Ovary (tissue), 3 donors: ENCODE measurements around the gene CTNND2.

Experiments
- EP300 ChIP-seq: sonication (generic); formaldehyde crosslinking; IDR thresholded peaks from one replicate; pipeline ENCODE4 v1.6.1; 2017; ENCODE audit warnings: antibody characterized with exemption
- POLR2A ChIP-seq: fragments of 450-650 bp; IDR thresholded peaks from one replicate; pipeline ENCODE4 v1.6.1; 2017; ENCODE audit warnings: antibody characterized with exemption, mild to moderate bottlenecking, moderate library complexity
- TF ChIP-seq, protein P1 (sequence below), 3 donors: fragments of 450-650 bp in 2 of 3; fragments of 200-600 bp in 1 of 3; IDR thresholded peaks; one replicate each; pipeline versions ENCODE4 v1.5.1 to v1.8.0; 2016 to 2022; ENCODE audit warnings: antibody characterized with exemption in 3 of 3, mild to moderate bottlenecking in 1 of 3
- donor health status: DM: no; HTN: no; CAD: no.

DNA sequence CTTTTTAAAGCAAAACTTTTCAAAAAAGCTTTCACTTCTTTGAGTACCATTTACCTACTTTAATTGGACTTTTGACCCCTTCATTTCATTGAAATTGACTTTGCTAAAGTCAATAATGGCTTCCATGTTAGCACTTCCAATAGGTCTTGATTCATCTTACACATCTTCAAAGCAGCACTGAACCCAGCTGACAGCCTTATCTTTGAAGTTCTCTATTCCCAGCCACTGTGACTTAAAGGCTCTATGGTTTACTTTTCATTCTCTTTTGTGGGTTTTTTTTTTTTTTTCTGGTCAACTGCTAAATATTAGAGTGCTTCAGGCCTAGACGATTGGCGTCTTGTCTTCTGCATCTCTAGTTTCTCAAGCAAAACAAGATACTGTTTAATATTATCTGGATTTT, 385.0 kb downstream of the CTNND2 start:
- TF ChIP-seq, protein P1, sequence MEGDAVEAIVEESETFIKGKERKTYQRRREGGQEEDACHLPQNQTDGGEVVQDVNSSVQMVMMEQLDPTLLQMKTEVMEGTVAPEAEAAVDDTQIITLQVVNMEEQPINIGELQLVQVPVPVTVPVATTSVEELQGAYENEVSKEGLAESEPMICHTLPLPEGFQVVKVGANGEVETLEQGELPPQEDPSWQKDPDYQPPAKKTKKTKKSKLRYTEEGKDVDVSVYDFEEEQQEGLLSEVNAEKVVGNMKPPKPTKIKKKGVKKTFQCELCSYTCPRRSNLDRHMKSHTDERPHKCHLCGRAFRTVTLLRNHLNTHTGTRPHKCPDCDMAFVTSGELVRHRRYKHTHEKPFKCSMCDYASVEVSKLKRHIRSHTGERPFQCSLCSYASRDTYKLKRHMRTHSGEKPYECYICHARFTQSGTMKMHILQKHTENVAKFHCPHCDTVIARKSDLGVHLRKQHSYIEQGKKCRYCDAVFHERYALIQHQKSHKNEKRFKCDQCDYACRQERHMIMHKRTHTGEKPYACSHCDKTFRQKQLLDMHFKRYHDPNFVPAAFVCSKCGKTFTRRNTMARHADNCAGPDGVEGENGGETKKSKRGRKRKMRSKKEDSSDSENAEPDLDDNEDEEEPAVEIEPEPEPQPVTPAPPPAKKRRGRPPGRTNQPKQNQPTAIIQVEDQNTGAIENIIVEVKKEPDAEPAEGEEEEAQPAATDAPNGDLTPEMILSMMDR (IDR thresholded peaks at IDR 0.05): no peak
- no peak for TF ChIP-seq POLR2A
- no peak for TF ChIP-seq EP300
